ENCODE measurements around the gene TTC33.
A peak's percentile ranks its signal among the peaks of the same experiment; 100 is the strongest.
"Not testable (repeated sequence)": the region's sequence is repeated elsewhere in the genome, so short reads cannot be mapped to it uniquely, and the experiment has no call there.

Gene TTC33

DNA sequence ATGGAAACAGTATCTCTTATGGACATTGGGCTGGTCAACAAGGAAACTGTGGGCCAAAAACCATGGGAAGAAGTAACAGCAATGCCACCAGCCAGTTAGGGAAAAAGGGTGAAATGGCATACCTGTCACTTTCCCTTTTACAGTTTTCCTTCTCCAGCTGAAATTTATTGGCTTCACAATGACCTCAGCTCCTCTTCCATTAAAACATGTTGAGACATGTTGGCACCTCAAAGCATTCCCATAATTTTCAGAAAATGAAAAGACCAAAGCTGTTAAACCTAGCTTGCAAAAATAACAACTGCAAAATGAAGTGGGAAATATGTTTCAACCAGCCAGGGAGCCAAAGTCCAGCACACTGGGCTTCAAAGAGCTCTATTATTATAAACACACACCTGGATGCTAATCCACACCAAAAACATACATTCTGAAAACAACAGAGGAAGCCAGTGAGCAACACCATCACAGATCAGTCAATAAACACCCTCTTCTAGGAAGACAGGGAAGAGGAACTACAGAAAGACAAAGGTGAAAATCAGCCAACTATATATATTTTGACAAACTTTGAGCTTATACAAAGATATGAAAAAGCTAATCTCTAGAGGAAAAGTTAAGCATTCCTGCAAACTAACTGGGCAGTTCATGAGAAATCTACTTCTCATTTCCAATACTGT is 154.4 kb downstream of the TTC33 start:
- no peak for DNase-seq (ENCODE audit: low read depth)
- TF ChIP-seq, protein P1, sequence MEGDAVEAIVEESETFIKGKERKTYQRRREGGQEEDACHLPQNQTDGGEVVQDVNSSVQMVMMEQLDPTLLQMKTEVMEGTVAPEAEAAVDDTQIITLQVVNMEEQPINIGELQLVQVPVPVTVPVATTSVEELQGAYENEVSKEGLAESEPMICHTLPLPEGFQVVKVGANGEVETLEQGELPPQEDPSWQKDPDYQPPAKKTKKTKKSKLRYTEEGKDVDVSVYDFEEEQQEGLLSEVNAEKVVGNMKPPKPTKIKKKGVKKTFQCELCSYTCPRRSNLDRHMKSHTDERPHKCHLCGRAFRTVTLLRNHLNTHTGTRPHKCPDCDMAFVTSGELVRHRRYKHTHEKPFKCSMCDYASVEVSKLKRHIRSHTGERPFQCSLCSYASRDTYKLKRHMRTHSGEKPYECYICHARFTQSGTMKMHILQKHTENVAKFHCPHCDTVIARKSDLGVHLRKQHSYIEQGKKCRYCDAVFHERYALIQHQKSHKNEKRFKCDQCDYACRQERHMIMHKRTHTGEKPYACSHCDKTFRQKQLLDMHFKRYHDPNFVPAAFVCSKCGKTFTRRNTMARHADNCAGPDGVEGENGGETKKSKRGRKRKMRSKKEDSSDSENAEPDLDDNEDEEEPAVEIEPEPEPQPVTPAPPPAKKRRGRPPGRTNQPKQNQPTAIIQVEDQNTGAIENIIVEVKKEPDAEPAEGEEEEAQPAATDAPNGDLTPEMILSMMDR (IDR thresholded peaks at IDR 0.05; ENCODE audit: low read length, missing control alignments): no peak
- no peak overlapping the region for H3K4me3 ChIP-seq (replicated peaks; ENCODE audit: low read depth, low read length)

DNA sequence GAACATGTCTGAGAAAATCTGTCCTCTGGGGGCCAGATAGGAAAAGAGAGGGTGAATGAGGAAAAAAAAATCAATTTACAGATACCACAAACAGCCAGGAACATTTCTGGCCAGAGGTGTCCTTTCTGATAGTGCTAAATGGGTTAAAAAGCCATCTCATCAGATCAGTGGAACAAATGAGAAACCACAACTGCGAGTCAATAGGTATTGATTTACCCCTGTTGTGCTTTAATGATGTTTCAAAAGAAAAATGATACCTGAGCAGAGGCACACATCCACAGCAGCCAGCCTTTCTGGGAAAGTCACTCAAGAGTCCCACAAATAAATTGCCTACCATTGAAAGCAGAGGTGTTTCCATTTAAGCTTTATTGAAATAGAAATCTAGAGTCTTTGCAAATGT is 155.4 kb downstream of the TTC33 start:
- no peak for DNase-seq (ENCODE audit: low read depth)
- H3K4me3 ChIP-seq (replicated peaks; ENCODE audit: low read depth, low read length): no peak overlapping the region
- TF ChIP-seq, protein P1 (IDR thresholded peaks at IDR 0.05; ENCODE audit: low read length, missing control alignments): no peak

DNA sequence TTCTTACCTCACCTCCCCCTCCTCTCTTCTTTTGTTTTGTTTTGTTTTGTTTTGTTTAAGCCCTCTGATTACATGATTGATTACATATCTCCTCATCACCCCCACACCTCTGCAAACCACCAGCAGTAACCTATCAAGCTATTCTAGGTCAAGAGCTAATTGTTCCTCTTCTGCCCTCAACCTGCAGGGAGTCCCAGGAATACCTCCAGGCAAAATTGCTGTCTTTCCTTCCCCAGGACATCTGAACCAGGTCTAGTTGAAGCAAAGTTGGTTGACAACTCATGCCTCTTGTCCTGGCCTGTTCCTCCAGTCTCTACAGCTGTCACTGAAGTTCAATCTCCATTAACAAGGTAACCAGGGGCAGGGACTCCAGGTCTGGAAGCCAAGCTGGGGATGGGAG is 156.1 kb downstream of the TTC33 start:
- TF ChIP-seq, protein P1 (IDR thresholded peaks at IDR 0.05; ENCODE audit: low read length, missing control alignments): no peak
- no peak overlapping the region for H3K4me3 ChIP-seq (replicated peaks; ENCODE audit: low read depth, low read length)

DNA sequence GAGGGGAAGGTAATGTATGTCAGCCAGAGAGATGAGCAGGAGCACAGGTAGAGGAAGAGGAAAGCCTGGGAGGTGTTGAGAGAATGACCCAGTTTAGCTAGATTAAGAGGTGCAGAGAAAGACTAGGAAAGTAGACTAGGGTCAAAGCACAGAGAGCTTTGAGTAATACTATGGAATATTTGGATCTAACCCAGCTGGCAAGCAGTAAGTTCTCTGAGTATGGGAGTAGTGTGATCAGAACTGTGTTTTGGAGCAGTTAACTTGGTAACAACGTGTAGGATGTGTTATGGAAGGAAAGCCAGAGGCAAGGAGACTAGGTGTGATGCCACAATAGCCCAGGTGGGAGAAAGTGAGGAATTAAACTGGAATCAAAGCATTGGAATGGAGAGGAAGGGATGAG is 160.9 kb downstream of the TTC33 start:
- TF ChIP-seq, protein P1 (IDR thresholded peaks at IDR 0.05; ENCODE audit: low read length, missing control alignments): no peak
- H3K4me3 ChIP-seq (replicated peaks; ENCODE audit: low read depth, low read length): no peak overlapping the region
- DNase-seq (ENCODE audit: low read depth): peak; percentile 63

More for the DNA sequence above, 156.1 kb downstream of the TTC33 start:
- DNase-seq (ENCODE audit: low read depth): no peak

DNA sequence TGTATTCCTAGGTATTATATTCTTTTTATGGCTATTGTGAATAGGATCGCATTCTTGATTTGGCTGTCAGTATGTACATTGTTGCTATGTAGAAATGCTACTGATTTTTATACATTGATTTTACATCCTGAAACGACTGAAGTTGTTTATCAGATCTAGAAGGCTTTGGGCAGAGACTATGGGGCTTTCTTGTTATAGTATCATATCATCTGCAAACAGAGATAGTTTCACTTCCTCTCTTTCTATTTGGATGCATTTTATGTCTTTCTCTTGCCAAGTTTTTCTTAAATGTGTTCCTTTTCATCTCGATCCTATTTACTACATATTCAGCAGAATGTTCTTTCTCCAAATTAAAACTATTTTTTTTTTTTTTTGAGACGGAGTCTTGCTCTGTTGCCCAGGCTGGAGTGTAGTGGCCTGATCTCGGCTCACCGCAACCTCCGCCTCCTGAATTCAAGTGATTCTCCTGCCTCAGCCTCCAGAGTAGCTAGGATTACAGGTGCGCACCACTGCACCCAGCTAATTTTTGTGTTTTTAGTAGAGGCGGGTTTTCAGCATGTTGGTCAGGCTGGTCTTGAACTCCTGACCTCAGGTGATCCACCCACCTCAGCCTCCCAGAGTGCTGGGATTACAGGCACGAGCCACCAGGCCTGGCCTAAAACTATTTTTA is 163.9 kb downstream of the TTC33 start:
- DNase-seq (ENCODE audit: low read depth); H3K4me3 ChIP-seq (replicated peaks; ENCODE audit: low read depth, low read length): not testable (repeated sequence)

DNA sequence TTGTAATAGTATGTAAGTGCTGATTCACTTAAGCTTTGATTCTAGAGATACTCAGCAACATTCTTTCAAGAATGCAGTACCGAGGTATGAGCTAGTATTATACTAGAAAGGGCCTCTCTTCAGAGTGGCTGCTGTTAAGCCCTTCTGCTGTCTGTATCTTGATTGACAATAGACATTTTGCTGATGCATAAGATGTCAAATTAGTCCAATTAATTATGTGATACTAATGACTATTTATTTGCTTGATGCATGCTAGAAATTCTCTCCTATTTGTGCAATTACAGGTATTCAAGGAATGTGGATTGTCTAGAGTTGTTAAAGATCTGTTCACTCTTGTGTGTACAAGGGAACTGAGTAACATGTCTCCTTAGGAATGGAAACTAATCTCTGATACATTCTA is 168.4 kb downstream of the TTC33 start:
- TF ChIP-seq, protein P1 (IDR thresholded peaks at IDR 0.05; ENCODE audit: low read length, missing control alignments): no peak
- no peak overlapping the region for H3K4me3 ChIP-seq (replicated peaks; ENCODE audit: low read depth, low read length)
- DNase-seq (ENCODE audit: low read depth): no peak

DNA sequence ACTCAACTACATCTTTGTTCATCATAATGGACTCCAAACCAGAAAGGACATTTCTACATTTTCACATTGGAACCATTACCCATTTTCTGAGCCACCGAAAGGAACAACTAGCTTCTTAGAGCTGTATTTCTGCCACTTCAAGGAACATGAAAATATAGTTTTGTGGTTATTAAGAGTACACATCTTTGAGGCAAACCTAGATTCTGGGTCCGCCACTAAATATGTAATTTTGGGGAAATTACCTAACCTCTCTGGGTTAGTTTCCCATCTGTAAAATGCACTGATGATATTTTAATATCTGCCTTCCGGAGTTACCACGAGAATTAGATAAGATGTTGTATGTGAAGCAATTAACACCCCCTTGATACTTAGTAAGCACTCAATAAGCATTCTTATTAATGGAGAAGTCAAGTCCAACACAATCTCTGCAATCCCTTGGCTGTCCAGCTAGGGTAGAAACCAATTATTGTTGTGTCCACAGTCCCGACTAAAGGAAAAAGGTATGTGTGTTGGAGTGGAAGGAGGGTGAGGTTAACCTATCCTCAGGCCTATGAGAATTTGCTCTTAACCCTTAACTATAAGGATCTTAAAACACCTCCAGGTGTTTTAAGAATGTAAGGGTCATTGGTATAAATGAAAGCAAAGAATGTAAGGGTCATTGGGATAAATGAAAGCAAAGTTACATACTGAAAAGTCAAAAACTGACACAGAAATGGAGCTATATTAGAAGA is 170.1 kb downstream of the TTC33 start:
- DNase-seq (ENCODE audit: low read depth): no peak
- no peak overlapping the region for H3K4me3 ChIP-seq (replicated peaks; ENCODE audit: low read depth, low read length)
- TF ChIP-seq, protein P1 (IDR thresholded peaks at IDR 0.05; ENCODE audit: low read length, missing control alignments): no peak

Measured in fibroblast of pulmonary artery (primary cell).